Heart left ventricle (tissue), 13 donors: ENCODE results near the gene MB21D2.

Experiments
- CTCF ChIP-seq, 12 donors: fragments of 200-600 bp; sonication (generic) in 4 of 12; IDR thresholded peaks; one replicate each; pipeline versions ENCODE4 v1.5.0 to v1.8.0; 2018 to 2022; ENCODE audit warnings: antibody characterized with exemption in 12 of 12, mild to moderate bottlenecking in 5 of 12
- POLR2A ChIP-seq, 2 donors: fragments of 450-650 bp; IDR thresholded peaks; one replicate each; pipeline ENCODE4 v1.6.1; 2017; ENCODE audit warnings: antibody characterized with exemption in 2 of 2, mild to moderate bottlenecking in 2 of 2, moderate library complexity in 2 of 2
- donor health status: ischemic (EF 13 %, LVEDD 7.1; RV severe dilation, severe dysfunction).
- donor health status: DM: no; HTN: yes; CAD: no.
- donor health status: DM: no; HTN: no; CAD: no.
- donor health status: ischemic (EF 25% LVEDD 6.9; RV normal size, moderate dysfunction).
- donor health status: ischemic (EF 25% LVEDD 5.7; RV mildly dilated, moderate dysfunction).
- donor health status: ischemic (EF 35%, LVEDD 5.7; RV mildly dilated, moderate dysfunction).
- donor health status: nonischemic (EF 11% LVEDD 7.7; RV severe dilation, severe dysfunction).
- donor health status: DM: yes; HTN: yes; CAD: no.
- donor health status: PGD.
- donor health status: ischemic (EF 29% LVEDD 5.4; RV normal size, mild dysfunction).
- donor health status: nonischemic (EF 23%, LVEDD 6.1; RV moderate dilation, normal function).

DNA sequence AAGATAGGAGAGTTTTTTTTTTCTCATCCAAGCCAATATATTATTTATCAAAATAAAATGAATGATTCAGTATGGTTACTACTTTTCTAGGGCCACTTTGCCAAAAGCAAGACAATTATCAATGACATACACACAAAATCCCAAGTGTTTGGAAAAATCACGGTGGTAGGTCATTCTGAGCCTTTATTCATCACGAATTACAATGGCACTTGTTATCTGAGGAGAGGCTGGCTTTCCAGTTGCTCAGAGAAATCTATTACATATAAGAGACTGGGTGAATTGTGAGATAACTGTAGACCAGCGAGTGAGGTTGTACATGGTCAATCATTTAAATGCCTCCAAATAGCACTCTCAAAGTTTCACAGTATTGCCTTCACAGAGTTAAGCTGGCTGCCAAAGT lies 169.9 kb downstream of the MB21D2 start:
- TF ChIP-seq POLR2A (IDR thresholded peaks at IDR 0.05) (no peak), CTCF (IDR thresholded peaks at IDR 0.05) (no peak)
